GM12865 (cell line): Measurements from ENCODE around the gene WDFY3.

ENCODE experiments used
- DNase-seq: peaks from one replicate; pipeline ENCODE4 v3.0.0; 2010; ENCODE audit warnings: low read depth
- H3K4me3 ChIP-seq: 2 replicates; pipeline ENCODE4 v1.5.1; 2011; ENCODE audit warnings: mild to moderate bottlenecking, low read depth, low read length, control low read depth
- CTCF ChIP-seq: IDR thresholded peaks from 2 replicates; pipeline ENCODE4 v1.5.1; 2011; ENCODE audit warnings: low read length, control low read depth, low read depth, inconsistent platforms; ENCODE audit not compliant: insufficient read depth; ENCODE audit errors: missing control alignments

The WDFY3 gene

DNA sequence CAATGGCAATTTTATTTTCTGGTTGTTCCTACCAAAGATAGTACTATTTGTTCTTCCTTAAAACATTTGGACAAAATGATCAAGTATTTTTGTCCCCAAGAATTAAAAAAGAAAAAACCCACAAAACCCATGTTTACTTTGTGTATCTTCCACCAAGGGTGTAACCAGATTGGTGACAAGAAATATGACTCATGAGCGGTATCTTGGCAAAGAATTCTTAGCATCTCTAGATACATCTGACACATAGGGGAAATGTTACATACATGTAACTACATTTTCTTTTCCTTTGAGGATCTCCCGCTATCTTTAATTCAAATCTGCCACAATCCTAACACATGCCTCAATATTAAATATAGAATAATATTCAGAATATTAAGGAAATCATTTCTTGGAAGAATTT, 78.7 kb downstream of the WDFY3 start:
- no peak for TF ChIP-seq CTCF
- DNase-seq: no peak
- H3K4me3 ChIP-seq: no peak overlapping the region

GRCh38 chr4:84879651-84880200, 86.8 kb downstream of the WDFY3 start:
- TF ChIP-seq CTCF: no peak
- H3K4me3 ChIP-seq: no peak overlapping the region
- no peak for DNase-seq

GRCh38 chr4:84878546-84878945, 87.9 kb downstream of the WDFY3 start:
- DNase-seq: no peak
- TF ChIP-seq CTCF: no peak
- no peak overlapping the region for H3K4me3 ChIP-seq

DNA sequence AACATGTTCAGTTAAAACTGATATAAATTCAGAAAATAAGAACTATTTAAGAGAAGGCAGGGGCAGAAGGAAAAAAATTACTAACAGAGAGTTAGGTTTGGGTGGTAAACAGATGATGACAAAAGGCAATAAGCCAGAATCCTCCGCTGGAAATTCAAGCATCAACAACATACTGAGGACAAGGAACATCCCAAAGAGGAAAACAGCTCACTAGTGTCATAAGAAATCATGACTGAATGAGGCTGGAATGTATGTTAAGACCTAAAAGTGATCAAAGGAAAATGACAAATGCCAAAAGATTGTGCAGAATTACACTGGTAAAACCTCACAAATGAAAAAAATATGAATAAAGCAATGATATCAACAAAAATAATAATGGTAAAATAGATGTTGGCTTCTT, 88.4 kb downstream of the WDFY3 start:
- TF ChIP-seq CTCF: no peak
- no peak overlapping the region for H3K4me3 ChIP-seq
- no peak for DNase-seq

- H3K4me3 ChIP-seq: no peak overlapping the region
- no peak for TF ChIP-seq CTCF
- DNase-seq: no peak
Measured at GRCh38 chr4:84877051-84877833, 89.2 kb downstream of the WDFY3 start.

GRCh38 chr4:84875636-84876371, 90.7 kb downstream of the WDFY3 start:
- no peak for DNase-seq
- no peak overlapping the region for H3K4me3 ChIP-seq
- no peak for TF ChIP-seq CTCF
